HG02870 (cell line): ENCODE results near the gene PDIA5.
A peak's percentile ranks its signal among the peaks of the same experiment; 100 is the strongest.

Source experiments
- ATAC-seq: cut with Tn5 transposase; IDR thresholded peaks from one replicate; pipeline ENCODE4 v1.9.1; 2021; ENCODE audit warnings: mild to moderate bottlenecking, moderate library complexity; ENCODE audit not compliant: unreplicated experiment

Gene PDIA5

DNA sequence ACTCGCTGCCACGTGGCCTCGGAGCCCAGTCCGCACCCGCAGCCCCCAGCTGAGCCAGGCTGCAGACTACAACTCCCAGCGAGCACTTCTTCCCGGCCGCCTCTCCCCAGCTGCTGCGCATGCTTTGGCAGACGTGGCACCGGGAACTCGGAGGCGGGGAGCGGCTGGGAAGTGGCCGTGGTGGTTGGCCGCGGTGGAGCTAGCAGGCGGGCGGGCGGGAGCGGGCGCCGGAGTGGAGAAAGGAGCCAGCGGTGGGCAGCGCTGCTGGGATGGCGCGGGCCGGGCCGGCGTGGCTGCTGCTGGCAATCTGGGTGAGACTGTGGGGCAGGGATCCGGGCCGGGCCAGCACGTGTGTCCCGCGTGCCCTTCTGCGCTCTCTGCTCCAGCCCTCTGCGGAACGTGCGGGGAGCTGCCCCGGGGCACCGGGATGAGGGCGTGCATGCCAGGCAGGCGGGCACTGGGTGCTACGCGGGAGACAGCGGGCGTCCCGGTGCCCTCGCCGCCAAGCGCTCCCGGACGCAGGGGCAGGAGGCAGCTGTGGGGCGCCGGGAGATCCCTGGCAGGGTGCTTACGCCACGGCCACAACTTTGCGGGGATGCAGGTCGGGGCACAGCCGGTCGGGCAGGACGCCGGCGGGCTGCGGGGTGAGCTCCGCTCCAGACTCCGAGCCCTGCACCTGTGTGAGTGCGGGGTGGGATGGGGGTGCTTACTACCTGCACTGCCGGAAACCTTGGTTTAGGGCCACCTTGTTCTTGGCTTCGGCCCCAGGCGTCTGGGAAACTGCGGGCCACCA is at the start of gene PDIA5:
PDIA5 (plus strand) TSS at position 130 of the 793 bp plus-strand sequence; CDS start at position 270, 140 bp downstream.
- ATAC-seq = peak; percentile 89

DNA sequence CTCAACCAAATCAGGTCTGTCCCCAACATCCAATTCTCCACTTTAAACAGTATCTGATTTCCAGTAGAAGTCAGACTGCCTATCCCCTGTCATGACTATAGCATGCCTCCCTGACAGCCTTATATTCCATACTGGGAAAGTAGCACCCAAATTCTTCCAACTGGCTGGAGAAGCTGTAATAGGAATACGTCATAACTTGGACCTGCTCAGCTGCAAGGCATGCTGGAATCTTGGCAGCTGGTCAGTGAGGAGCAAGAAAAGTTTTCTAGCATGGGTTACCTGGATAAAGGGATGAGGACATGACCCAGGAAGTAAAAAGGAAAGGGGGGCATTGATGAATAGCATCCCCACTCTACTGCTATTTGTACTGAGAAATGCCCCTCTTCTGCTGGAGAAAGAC is 48.1 kb upstream of the PDIA5 start:
- ATAC-seq = no peak

DNA sequence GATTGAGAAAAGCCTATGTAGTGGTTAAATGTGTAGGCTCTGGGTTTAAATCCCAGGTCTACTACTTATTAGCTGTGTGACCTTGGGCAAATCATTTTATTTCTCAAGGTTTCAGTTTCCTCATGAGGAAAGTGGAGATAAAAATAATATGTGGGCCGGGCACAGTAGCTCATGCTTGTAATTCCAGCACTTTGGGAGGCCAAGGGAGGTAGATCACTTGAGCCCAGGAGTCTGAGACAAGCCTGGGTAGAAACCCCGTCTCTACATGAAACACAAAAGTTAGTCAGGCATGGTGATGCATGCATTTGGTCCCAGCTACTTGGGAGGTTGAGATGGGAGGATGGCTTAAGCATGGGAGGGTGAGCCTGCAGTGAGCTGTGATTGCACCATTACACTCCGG is 47.7 kb upstream of the PDIA5 start:
- no peak for ATAC-seq

GRCh38 chr3:123019591-123019990 is 47.2 kb upstream of the PDIA5 start:
- ATAC-seq = no peak

- no peak for ATAC-seq
Measured at GRCh38 chr3:123020709-123021108, 46.1 kb upstream of the PDIA5 start.

GRCh38 chr3:123021388-123021787 is 45.4 kb upstream of the PDIA5 start:
- ATAC-seq = no peak

DNA sequence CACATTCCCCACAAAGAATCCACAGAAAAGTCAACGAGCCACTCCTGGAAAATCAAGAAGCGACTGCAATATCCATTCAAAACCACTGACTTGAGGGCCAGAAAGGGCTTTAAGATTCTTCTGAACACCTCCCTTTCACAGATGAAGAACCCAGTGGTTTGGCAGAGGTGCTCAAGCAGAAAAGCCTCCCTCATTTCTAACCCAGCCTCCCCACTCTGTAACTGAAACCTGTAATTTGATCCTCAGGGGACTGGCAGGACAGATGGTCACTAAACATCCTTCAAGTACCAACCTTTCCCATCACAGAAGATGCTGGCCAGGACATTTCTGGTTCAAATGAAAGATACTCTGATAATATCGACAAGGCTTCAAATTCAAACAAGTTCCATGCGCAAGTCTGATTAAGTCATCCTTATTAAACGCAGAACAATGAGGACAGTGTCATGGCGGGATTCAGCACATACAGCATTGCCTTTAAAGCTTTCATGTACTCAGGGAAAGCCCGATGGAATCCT is 44.8 kb upstream of the PDIA5 start:
- no peak for ATAC-seq

GRCh38 chr3:123024056-123024455 is 42.8 kb upstream of the PDIA5 start:
- no peak for ATAC-seq

GRCh38 chr3:123025642-123026521 is 40.9 kb upstream of the PDIA5 start:
- ATAC-seq = no peak

GRCh38 chr3:123026565-123027291 is 40.1 kb upstream of the PDIA5 start:
- ATAC-seq = no peak

DNA sequence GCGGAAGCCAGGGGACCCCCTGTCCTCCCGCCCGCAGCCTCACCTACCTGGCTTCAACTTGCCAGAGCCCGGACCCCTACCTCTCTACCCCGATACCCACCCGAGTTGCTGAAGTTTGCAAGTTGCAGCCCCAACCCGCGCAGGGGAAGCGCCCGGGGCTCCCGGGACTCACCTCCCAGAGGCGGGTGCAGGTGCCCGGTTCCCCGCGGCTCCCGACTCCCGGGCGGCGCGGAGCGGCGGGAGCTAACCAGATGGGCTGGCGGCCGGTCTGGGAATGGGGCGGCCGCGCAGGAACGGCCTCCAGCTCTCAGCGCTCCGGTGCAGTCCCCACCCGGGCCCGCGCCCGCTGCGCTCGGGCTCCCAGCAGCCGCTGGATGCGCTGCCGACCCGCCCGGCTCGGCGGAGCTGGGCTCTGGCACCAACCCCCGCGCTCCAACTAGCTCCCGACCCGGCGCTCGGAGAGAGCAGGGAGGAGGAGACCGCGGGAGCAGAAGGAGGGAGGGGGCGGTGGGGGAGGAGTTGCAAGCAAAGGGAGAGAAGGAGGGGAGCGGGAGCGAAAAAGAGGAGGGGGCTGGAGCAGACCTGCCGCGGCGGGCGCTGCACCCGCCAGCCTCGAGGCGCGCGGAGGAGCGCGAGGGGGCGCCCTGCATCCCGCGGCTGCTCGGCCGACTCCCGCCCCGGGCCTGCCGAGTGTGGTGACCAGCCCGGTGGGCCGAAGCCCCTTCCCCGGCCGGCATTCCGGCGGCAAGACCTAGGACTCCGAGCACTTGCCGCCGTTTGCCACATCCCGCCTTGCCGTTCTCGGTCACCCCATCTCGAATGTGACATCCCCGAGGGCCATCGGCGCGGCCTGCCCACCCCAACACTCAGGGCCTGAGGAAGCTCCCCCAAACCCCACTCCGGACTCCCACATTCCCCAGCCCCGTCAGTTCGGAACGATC is 39.3 kb upstream of the PDIA5 start, which contains the start of gene SEMA5B:
SEMA5B (minus strand) TSS at position 472 of the 941 bp plus-strand sequence. CDS start 66,500 bp downstream, outside the sequence.
- no peak for ATAC-seq

DNA sequence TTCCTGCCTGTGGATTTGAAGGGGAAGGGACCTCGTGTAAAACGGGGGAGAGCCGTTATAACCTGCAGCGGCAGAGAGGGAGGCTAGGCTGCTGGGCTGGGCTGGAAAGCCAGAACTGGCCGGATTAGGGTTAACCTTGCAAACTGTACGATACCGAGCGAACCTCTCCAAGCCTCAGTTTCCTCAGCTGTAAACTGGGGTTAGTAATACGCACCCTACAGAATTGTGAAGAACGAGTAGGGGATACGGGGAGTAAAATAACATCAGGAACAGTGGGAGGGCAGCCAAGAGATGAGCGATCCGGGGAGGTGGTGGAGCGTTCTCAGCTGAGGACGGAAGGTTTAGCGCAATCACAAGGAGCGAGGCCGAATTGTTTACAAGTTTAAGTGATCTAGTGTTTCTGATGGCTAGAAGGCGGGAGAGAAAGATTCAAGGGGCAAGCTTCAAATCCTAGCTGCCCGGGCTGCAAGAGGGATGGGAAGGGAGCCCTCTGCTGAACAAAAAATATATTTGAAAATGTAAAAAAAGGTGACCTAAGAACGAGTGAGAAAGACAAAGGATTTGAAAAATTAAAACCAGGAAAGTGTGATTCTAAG is 38.5 kb upstream of the PDIA5 start:
- ATAC-seq = no peak

- no peak for ATAC-seq
Measured at GRCh38 chr3:123031051-123031450, 35.8 kb upstream of the PDIA5 start.

- no peak for ATAC-seq
Measured at GRCh38 chr3:123032057-123032456, 34.8 kb upstream of the PDIA5 start.

DNA sequence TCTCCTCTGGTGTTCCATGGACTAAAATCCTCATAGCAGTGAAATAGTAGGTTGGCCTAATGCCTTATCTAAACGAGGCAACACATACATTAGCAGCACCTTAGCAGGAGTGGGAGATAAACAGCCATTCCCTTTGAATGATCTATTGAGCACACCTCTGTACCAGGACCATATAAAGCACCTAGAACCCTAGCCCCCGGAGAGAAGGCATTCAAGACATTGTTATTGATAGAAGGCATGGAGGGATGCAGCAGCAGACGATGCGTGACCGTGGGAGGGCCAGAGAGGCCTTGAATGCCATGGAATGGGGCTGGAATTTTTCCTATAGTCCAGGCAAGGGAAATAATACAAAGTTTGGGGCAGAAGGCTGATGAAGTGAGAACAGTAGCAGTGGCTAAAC is 32.7 kb upstream of the PDIA5 start:
- ATAC-seq = no peak

GRCh38 chr3:123034996-123035395 is 31.8 kb upstream of the PDIA5 start:
- no peak for ATAC-seq

DNA sequence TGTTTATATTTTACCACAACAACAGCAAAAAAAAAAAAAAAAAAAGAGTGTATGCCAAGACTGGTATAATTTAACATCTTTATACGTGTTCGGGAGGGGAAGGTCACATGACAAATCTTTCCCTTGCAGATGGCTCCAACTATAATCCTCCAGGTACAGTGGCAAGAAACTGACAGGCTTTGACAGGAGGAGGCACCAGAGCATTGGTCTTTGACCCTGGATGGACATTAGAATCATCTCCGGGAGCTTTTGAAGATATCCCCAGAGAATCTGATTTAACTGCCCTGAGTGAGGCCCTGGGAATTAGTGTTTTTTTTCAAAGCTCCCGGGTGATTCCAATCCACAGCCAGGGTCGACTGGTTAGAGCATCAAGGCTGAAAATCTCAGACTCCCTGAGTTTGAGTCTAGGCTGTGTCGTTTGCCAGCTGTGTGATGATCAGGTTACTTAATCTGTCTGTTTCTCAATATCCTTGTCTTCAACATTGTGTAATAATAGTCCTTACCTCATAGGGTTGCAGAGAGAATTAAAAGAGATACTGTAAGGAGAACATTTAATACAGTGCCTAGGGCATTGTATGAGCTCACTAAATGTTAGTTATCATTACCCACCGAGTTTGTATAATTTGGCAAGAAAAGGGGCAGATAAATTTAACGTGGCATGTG is 30.3 kb upstream of the PDIA5 start:
- no peak for ATAC-seq

DNA sequence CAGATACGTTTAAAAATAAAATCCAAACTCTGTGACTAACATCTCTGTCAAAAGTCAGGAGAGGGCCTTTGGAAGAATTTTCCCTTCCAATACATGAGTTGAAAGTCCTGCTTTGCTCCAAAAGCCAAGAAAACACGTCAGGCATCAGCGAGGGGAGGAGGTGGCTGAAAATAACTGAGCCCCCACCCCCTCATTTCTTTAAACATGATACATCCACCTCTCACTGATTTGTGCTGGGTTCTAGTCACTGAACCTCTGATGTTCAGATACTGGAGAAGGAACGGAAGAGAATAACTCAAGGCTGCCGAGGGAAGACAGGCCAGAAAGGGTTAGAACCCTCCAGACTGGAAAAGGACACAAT is 29.8 kb upstream of the PDIA5 start:
- no peak for ATAC-seq

GRCh38 chr3:123038751-123039150 is 28.1 kb upstream of the PDIA5 start:
- no peak for ATAC-seq
